Thyroid gland (tissue), 4 donors: ENCODE data around the gene ERO1A. TPM values are rescaled to one million over a fixed set of nuclear protein-coding genes. Genes with fewer than 3 reads are reported as not detected.

Source experiments
- DNase-seq, 2 donors: peaks; one replicate each; pipeline ENCODE4 v3.0.0-alpha.2; 2019
- H3K27ac ChIP-seq, 3 donors: fragments of 200-600 bp; sonication (generic); 1 replicate in 2 of 3; 2 replicates in 1 of 3; pipeline ENCODE4 v1.5.1; 2016 to 2019; ENCODE audit warnings: mild to moderate bottlenecking in 1 of 3, moderate library complexity in 1 of 3
- H3K27me3 ChIP-seq: fragments of 200-600 bp; sonication (generic); one replicate; pipeline ENCODE4 v1.5.1; 2019
- H3K36me3 ChIP-seq, 2 donors: fragments of 200-600 bp; sonication (generic); one replicate each; pipeline ENCODE4 v1.5.1; 2016 to 2019
- H3K4me1 ChIP-seq, 2 donors: fragments of 200-600 bp; sonication (generic); one replicate each; pipeline ENCODE4 v1.5.1; 2017 to 2019
- H3K4me3 ChIP-seq, 3 donors: fragments of 200-600 bp; sonication (generic); replicated peaks in 1 of 3; 1 replicate in 2 of 3; 2 replicates in 1 of 3; pipeline ENCODE4 v1.5.1; 2016; ENCODE audit warnings: mild to moderate bottlenecking in 1 of 3
- H3K9me3 ChIP-seq: fragments of 200-600 bp; sonication (generic); one replicate; pipeline ENCODE4 v1.5.1; 2017
- POLR2A ChIP-seq, 2 donors: fragments of 450-650 bp; IDR thresholded peaks; one replicate each; pipeline ENCODE4 v1.6.1; 2017; ENCODE audit warnings: antibody characterized with exemption in 2 of 2, mild to moderate bottlenecking in 2 of 2, moderate library complexity in 1 of 2
- WGBS, 2 donors: methylation state at CpG; one replicate each; pipeline ENCODE4 v1.1.5; 2017; 5-methylcytosine and 5-hydroxymethylcytosine counted together
- intact Hi-C: fragments of 100-400 bp; cut with DNase I; formaldehyde crosslinking; loops from one replicate; pipeline ENCODE4 v1.15.1; 2023
- total RNA-seq, 4 donors: library from RNA; depleted of rRNA; stranded (reverse); fragments of >200 nt; gene quantifications; one replicate each; pipeline ENCODE4 v1.2.3, GENCODE V29; 2016
- TF ChIP-seq, protein P1 (sequence below), 6 experiments: fragments of 200-600 bp in 3 of 6; fragments of 450-650 bp in 3 of 6; sonication (generic) in 3 of 6; IDR thresholded peaks; one replicate each; pipeline ENCODE4 v1.5.1; 2016 to 2019; ENCODE audit warnings: antibody characterized with exemption in 6 of 6, mild to moderate bottlenecking in 2 of 6, inconsistent platforms in 1 of 6, moderate library complexity in 1 of 6

The ERO1A gene
- total RNA-seq, 4 donors from 2014 or later = 32.2 to 55.9 (median 38.6) TPM

- Histone ChIP-seq H3K4me3 (no peak overlapping the region), H3K9me3 (no peaks in the 10 kb centered on the region), H3K27me3 (no peaks in the 10 kb centered on the region), H3K4me1 (peaks cover 20 to 31% of the 10 kb centered on the region in 2 donors), H3K27ac (peak overlapping the region in 1 of 3 donors; percentile 41), H3K36me3 (no peaks in the 10 kb centered on the region)
- intact Hi-C loops = no loop called here
- no peak for DNase-seq
- 73 to 77% methylated on average over 5 of the region's 5 CpGs for WGBS, 2 donors
- no peak for TF ChIP-seq POLR2A (IDR thresholded peaks at IDR 0.05)
- TF ChIP-seq, protein P1, sequence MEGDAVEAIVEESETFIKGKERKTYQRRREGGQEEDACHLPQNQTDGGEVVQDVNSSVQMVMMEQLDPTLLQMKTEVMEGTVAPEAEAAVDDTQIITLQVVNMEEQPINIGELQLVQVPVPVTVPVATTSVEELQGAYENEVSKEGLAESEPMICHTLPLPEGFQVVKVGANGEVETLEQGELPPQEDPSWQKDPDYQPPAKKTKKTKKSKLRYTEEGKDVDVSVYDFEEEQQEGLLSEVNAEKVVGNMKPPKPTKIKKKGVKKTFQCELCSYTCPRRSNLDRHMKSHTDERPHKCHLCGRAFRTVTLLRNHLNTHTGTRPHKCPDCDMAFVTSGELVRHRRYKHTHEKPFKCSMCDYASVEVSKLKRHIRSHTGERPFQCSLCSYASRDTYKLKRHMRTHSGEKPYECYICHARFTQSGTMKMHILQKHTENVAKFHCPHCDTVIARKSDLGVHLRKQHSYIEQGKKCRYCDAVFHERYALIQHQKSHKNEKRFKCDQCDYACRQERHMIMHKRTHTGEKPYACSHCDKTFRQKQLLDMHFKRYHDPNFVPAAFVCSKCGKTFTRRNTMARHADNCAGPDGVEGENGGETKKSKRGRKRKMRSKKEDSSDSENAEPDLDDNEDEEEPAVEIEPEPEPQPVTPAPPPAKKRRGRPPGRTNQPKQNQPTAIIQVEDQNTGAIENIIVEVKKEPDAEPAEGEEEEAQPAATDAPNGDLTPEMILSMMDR (IDR thresholded peaks at IDR 0.05) = no peak
Measured at GRCh38 chr14:52692248-52692962, 3.0 kb downstream of the ERO1A start.

- TF ChIP-seq POLR2A (IDR thresholded peaks at IDR 0.05) = no peak
- TF ChIP-seq, protein P1 (IDR thresholded peaks at IDR 0.05) = no peak
- Histone ChIP-seq H3K9me3 (no peaks in the 10 kb centered on the region), H3K4me3 (no peak overlapping the region), H3K27me3 (no peaks in the 10 kb centered on the region), H3K36me3 (no peaks in the 10 kb centered on the region), H3K27ac (peak overlapping the region in 1 of 3 donors; percentile 41), H3K4me1 (peaks cover 20 to 30% of the 10 kb centered on the region in 2 donors)
- DNase-seq = peak in 1 of 2 donors; percentile 24
- 55 to 62% methylated on average over 7 of the region's 7 CpGs for WGBS, 2 donors
- intact Hi-C loops = no loop called here
Measured at GRCh38 chr14:52690983-52691760, 4.2 kb downstream of the ERO1A start.

GRCh38 chr14:52686176-52686575, 9.2 kb downstream of the ERO1A start:
- intact Hi-C loops = no loop called here
- H3K4me3 ChIP-seq = no peak overlapping the region
- WGBS, 2 donors = 100% methylated on average over 1 of the region's 1 CpG

GRCh38 chr14:52683985-52684520, 11.3 kb downstream of the ERO1A start:
- no peaks in the 10 kb centered on the region for H3K27me3 ChIP-seq
- no peaks in the 10 kb centered on the region for H3K9me3 ChIP-seq
- H3K27ac ChIP-seq = no peak overlapping the region
- WGBS, 2 donors = 85 to 87% methylated on average over 2 of the region's 2 CpGs
- H3K4me3 ChIP-seq = no peak overlapping the region
- TF ChIP-seq POLR2A (IDR thresholded peaks at IDR 0.05) = no peak
- TF ChIP-seq, protein P1 (IDR thresholded peaks at IDR 0.05) = no peak
- no peak for DNase-seq
- intact Hi-C loops = no loop called here
- no peaks in the 10 kb centered on the region for H3K36me3 ChIP-seq
- peaks cover 5 to 8% of the 10 kb centered on the region in 2 donors for H3K4me1 ChIP-seq

More at GRCh38 chr14:52686176-52686575, 9.2 kb downstream of the ERO1A start:
- Histone ChIP-seq H3K4me1 (peaks cover 8 to 10% of the 10 kb centered on the region in 2 donors), H3K27ac (no peak overlapping the region), H3K27me3 (no peaks in the 10 kb centered on the region), H3K9me3 (no peaks in the 10 kb centered on the region), H3K36me3 (no peaks in the 10 kb centered on the region)
- no peak for DNase-seq
- no peak for TF ChIP-seq POLR2A (IDR thresholded peaks at IDR 0.05)
- TF ChIP-seq, protein P1 (IDR thresholded peaks at IDR 0.05) = no peak
